Posterior cingulate gyrus (tissue), 11 donors: ENCODE measurements around the gene ELF1.
"Not testable (repeated sequence)": the region's sequence is repeated elsewhere in the genome, so short reads cannot be mapped to it uniquely, and the experiment has no call there.

Experiments used
- DNase-seq, 10 donors: peaks; one replicate each; pipeline versions ENCODE4 v3.0.0 to v3.0.0-alpha.2; 2020 to 2021; ENCODE audit warnings: mixed read lengths in 3 of 10
- intact Hi-C: fragments of 100-400 bp; cut with DNase I; formaldehyde crosslinking; loops from one replicate; pipeline ENCODE4 v1.15.1; 2023

The ELF1 gene

DNA sequence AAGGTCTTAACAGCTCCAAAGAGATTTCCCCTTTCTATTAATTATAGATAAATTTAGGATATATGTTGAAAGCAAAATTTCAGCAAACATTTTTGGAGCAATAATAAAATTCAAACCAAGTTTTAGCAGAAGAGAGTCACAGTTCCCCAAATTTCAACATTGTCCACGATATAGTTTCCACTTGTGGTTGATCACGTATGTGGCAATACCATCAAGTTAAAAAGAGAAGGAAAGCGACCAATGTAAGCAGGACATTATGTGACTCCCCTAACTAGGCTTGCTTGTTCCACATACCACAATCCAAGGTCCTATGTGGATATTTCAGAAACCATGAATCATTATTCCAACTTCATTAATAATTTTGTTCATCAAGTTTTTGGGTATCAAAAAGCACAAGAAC lies 52.8 kb downstream of the ELF1 start:
- DNase-seq = no peak
- intact Hi-C loops = no loop called here

DNA sequence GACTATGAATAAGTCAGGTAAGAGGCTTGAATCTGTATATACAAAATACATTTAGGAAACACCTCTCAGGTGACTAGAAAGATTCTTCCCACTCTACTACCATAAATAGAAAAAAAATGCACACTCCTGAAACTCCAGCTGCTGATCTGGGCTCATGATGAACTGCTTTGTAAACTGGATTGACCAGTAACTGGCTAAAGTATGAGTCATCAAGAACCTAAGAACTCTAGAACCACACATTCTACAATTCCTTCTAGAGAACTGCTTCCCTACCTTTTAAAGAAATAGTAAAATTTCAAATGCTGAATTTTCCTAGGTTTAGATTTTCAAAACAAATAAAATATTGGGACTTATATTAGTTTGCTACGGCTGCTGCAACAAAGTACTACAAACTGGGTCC lies 55.2 kb downstream of the ELF1 start:
- no peak for DNase-seq
- intact Hi-C loops = no loop called here

DNA sequence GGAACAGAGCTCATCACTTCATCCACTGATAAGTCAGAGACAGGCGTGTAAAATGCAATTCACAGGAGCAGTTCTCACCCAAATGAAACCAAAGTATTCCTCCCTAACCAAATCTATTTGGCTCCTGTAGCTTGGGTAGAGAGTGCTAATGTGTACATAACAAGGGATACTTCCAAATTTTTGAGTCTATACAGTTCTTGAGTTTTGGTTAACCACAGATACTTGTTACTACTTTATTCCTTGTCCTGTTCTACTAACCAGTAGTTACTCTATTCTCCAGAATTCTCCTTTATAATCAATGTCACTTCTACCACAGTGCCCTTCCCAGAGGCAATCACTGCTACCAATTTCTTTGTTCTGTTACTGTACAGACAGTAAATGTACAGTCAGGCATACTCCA lies 57.3 kb downstream of the ELF1 start:
- intact Hi-C loops = no loop called here
- no peak for DNase-seq

DNA sequence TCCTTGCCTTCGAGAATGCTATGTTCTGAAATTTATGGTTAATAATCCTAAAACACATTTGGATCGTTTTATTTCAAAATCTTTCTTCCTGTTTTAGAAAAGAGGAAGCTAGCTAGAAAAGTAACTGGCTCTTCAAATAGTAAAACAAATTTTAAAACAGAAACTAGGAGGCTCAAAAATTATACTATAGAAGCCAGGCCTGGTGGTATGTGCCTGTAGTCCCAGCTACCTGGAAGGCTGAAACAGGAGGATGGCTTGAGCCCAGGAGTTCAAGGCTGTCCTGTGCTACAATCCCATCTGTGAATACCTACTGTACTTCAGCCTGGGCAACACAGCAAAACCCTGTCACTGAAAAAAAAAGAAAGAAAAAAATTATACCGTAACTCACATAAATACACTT lies 57.9 kb downstream of the ELF1 start:
- DNase-seq = no peak
- intact Hi-C loops = no loop called here

DNA sequence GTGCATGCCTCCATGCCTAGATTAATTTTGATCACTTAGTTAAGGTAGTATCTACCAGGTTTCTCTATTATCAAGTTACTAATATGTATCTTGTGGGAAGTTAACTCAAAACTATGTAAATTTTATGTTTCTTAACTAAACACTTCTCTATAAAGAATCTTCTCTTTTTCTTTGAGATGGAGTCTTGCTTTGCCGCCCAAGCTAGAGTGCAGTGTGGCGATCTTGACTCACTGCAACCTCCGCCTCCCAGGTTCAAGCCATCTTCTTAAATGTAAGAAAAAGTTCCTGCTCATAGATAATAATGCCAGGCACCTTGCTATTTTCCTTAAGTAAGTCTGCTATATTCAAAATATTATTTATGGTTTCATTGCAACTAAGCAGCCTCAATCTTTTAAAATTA lies 58.4 kb downstream of the ELF1 start:
- no peak for DNase-seq
- intact Hi-C loops = no loop called here

DNA sequence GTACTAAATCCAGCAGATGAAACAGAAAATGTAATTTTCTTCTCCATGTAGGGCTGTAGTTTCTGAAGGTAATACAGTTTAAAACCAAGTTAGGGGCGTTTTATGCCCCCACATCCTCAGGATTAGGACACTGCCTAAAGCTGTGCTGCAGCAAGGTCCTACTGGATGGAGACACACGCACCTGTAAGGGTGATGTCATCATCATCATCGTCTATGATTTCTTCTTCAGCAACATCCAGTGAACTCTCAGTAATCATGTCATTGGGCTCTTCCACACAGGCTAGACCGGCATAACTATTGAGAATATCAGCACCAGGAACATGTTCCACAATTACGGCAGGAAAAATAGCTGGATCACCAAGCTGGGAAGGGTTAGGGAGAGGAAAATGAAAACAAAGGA lies 60.5 kb downstream of the ELF1 start:
- no peak for DNase-seq
- intact Hi-C loops = no loop called here

DNA sequence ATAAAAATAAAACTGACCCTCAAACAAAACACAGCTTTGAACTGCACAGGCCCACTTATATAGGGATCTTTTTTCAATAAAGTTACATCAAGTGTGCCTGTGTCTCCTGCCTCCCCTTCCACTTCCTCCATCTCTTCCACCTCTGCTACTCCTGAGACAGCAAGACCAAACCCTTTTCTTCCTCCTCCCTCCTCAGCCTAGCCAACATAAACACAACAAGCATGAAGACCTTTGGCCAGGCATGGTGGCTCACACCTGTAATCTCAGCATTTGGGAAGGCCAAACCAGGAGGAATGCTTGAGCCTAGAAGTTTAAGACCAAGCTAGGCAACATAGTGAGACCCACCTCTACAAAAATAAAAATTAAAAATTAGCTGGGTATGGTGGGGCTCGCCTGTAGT lies 72.6 kb downstream of the ELF1 start:
- intact Hi-C loops = no loop called here
- no peak for DNase-seq

DNA sequence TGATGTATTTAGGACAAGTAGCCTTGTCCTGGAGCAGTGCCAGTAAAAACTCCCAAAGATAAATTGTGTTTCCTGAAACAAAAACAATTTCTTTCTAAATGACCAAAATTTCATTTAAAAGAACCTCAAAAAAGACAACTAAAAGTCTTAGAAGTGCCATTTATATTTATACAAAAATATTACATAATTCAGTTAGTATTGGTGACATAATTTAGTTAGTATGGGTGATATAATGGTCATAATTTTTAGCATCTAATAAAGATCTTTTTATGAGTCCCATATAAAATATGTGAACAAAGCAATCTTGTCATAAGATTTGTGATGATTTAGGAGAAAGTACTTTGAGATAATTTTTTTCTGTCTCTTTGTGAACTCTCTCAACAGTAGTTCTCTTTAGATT lies 76.0 kb downstream of the ELF1 start:
- intact Hi-C loops = no loop called here
- no peak for DNase-seq

DNA sequence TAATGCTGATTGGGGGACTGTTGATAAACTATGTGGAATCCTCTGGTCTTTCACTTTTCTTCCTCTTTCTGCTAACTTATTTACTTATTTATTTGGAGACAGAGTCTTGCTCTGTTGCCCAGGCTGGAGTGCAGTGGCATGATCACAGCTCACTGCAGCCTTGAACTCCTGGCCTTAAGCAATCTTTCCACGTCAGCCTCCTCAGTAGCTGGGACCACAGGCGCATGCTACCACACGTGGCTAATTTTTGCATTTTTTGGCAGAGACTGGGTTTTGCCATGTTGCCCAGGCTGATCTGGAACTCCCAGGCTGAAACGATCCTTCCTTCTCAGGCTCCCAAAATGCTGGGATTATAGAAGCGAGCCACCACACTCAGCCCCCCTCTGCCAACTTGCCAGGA lies 77.5 kb downstream of the ELF1 start:
- intact Hi-C loops = no loop called here
- DNase-seq = no peak

DNA sequence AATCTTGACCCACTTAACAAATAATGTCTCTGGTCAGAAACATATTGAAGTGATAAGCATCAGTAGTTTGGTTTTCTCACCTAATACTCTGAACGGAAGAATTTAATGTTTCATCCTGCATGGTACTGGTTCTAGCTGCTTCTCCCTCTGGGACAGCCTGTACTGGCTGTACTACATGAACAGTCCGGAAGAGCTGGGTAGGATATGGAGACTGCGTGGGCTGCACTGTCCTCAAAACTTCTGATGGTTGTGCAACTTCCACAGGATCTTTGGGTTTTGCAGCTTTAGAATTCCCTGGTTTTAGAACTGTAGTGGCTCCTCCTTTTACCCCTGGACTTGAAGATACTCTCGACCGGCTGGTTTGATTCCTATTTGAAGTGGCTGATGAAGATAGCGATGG lies 78.3 kb downstream of the ELF1 start:
- intact Hi-C loops = no loop called here
- no peak for DNase-seq

DNA sequence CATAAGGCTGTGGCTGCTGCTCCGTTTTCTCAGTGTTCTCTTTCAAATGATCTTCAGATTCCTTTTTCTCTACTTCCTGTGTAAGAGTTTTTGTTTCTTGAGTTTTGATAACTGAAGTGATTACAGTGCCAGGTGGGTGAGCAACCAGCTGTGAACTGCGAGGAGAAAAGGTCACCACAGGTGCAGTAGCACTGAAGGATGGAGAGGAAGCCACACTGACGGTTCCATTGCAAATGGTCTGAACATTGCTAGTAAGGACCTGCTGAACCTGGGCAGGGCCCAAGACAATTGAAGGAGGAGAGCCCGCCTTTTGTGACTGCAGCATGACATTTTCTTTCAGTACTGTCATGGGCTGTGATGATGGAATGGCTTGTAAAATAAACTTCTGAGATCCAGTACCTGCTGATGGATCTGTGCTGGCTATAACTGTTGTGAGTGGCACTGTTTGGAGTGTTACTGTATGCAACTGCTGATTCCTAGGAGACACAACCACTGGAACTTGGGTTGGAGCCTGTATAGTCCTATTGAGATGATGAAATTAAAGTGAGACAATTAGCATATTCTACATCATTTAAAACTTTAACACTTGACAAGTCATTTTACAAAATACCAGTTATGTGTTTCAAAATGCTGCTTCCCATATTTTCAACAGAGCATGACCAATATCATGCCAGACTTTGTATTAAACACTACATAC lies 85.5 kb downstream of the ELF1 start:
- intact Hi-C loops = no loop called here
- DNase-seq = no peak

DNA sequence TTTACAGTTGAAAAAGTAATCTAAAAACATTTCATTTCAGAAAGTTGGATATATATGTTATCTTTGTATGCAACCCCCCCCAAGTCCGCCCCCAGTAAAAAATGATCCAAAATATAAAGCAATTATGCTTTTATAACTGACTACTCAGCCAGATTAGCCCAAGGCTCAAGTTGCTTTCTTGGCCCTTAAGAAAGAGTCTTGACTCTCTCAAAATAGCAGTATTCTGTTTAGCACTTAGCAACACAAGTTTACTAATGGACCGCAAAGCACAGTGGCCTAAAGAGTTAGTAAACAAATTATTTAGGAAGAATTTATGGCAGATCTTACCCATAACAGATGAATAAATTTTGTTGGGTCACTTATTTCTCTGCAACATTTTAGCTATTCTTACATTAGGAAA lies 86.9 kb downstream of the ELF1 start:
- intact Hi-C loops = no loop called here
- DNase-seq = no peak

DNA sequence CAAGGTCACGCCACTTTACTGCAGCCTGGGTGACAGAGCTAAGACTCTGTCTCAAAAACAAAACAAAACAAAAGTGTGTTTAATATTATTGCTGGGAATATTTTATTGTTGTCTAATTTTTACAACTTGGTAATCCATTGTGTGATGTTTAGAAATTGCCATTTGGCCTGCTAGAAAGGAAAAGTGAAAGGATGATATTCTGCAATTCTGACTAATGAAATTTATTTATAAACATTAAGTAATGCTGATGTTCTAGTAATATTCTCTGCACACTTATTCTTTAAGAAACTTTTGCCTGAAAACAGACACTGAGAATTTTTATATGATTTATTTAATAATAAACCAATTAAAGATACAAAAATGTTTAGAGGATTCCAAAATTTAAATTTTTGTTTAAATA lies 87.4 kb downstream of the ELF1 start:
- intact Hi-C loops = no loop called here
- DNase-seq = no peak

DNA sequence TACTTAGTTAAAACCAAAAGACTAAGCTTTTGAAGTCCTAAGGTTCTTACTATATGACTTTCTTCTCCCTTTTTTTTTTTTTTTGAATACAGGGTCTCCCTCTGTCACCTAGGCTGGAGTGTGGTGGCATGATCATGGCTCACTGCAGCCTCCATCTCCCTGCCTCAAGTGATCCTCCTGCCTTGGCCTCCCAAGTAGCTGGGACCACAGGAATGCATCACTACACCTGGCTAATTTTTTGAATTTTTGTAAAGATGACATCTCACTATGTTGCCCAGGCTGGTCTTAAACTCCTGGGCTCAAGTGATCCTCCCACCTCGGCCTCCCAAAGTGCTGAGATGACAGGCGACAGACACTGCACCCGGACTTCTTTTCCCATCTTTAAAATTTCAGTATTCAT lies 89.2 kb downstream of the ELF1 start:
- DNase-seq, intact Hi-C loops: not testable (repeated sequence)

DNA sequence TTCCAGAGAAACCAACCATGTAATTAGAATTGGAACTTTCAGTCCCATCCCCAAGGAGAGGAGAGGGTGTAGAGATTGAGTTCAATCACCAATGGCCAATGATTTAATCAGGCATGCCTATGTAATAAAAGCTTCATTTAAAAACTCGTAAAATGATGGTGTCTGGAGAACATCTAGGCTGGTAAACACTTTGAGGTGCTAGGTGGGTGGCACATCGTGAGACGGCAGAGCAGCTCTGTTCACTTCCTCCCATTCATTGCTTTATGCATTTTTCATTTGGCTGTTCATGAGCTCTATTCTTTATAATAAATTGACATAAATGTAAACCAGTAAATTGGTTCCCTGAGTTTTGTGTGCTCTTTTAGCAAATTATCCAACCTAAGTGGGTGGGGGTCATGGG lies 90.1 kb downstream of the ELF1 start:
- intact Hi-C loops = no loop called here
- no peak for DNase-seq

DNA sequence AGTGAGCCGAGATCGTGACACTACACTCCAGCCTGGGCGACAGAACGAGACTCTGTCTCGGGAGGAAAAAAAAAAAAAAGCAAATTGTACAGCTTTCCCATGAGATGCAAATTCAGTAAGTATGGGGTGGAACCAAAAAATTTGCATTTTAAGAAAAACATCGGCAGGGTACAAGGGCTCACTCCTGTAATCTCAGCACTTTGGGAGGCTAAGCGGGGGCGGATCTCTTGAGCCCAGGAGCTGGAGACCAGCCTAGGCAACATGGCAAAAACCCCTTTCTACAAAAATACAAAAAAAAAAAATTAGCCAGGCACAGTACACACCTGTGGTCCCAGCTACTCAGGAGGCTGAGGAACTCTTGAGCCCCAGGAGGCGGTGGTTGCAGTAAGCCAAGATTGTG lies 91.2 kb downstream of the ELF1 start:
- intact Hi-C loops = no loop called here

DNA sequence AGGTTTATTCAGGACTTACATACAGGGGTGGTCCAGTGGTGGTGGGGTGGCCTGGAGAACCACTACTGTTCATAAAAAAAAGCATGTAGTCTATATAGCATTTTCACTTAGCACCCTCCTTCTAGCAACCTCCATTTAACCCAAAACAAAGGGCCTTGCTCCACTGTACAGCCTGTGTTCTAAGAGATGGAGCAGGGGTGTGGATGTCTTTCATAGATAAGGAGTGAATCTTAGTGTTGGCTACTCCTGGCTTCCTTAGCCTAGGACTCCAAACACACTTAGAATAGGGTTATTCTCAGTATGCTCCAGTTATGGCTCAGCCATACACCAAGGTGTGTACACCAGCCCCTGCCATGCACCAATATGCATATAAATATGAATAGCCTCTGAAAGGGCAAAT lies 95.2 kb downstream of the ELF1 start:
- DNase-seq = no peak
- intact Hi-C loops = loop anchor here (5.0 kb wide), 2 partner anchors 138 to 152 kb away; partner anchors contain the start of genes MRPS31 and WBP4

More for the DNA sequence above, 91.2 kb downstream of the ELF1 start:
- DNase-seq = no peak

DNA sequence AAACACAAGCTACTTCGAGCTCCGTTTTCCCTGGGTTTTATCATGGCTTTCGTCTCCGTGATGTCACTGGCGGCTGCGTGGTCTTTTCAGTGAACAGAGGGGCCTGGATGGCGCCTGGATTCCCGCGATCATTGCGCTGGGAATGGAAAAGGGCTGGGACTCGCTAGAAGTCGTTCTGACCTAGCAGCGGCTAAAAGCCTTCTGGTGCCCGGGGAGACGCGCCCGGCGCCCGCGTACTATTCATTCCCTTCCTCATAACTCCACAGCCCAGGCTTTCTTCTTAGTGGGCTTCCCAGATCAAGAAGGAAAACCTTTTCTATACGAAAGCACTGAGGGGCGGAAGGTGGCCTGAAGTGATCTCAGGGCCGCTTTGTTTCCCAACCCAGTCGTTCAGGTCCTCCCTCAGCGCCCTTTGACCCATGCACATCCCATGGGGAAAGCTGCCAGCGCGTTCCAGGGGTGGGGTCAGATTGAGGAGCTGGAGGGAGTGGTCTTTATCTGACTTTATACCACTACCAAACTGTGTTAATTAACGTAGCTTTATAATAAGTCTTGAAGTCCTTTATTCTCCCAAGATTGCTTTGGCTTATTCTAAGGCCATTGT lies 96.6 kb downstream of the ELF1 start:
- intact Hi-C loops = loop anchor here (5.0 kb wide), 2 partner anchors 140 to 150 kb away; partner anchors contain the start of genes MRPS31 and WBP4
- no peak for DNase-seq

DNA sequence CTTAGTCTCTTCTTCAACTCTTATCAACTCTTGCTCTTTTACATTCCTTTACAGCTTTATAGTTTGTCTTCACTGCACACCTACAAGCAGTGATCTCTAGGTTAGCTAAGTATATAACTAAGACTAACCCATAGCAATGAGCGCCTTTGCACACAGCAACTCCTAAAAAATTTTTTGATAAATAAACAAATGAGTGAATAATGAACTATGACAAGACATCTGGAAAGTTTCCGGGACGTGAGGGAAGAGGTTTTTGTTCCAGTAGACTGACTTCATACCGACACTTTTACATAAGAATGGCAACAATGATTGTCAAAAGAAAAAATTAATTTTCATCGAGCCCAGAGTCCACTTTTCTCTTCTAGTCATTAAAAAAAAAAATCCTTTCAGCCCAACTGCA lies 98.3 kb downstream of the ELF1 start:
- intact Hi-C loops = loop anchor here (2.0 to 5.0 kb wide), 3 partner anchors 141 to 212 kb away; partner anchors contain the start of genes KBTBD6, MRPS31 and WBP4
- no peak for DNase-seq

DNA sequence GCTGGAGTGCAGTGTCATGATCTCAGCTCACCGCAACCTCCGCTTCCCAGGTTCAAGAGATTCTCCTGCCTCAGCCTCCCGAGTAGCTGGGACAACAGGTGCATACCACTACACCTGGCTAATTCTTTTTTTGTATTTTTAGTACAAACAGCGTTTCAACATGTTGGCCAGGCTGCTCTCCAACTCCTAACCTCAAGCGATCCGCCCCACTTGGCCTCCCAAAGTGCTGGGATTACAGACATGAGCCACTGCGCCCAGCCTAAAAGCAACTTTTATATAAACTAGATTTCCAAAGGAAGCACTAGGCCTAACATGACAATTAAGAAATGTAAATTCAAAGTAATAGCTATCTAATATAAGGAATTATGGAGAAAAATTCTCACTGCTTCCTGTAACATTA lies 99.2 kb downstream of the ELF1 start:
- not testable (repeated sequence) for DNase-seq
- intact Hi-C loops = loop anchor here (2.0 to 5.0 kb wide), 3 partner anchors 142 to 213 kb away; partner anchors contain the start of genes KBTBD6, MRPS31 and WBP4

DNA sequence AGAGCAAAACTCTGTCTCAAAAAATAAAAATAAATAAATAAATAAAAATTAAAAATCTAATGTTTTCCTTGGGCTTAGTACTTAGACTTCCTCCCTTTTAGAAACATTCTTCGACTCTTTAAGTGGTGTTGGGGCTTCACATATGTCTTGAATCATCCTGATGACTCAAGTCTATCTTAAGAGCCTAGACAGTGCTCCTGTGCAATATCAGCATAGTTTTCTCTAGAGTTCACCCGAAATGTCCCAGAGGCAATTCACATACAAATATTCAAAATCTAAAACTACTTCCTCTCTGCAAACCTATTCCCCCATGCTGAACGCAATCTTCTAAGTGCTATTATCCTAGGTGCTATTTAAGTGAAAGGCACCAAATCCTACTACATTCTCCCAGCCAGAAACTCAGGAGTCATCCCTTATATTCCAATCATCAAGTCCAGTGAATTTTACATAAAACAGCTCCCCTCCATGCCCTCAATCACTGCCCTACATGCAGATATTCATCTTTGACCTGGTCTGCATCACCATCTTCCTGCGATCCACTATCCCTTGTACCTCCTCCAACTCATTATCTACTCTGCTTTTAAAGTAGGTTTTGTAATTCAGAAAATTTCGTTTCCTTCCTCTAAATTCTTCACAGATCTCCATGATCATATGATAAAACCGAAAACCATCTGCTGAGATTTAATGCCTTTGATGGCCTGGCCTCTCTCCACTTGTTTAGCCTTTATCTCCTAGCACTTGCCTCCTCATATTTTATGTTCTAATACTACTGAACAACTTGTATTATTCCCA lies 102.7 kb downstream of the ELF1 start:
- DNase-seq = no peak
- intact Hi-C loops = no loop called here

DNA sequence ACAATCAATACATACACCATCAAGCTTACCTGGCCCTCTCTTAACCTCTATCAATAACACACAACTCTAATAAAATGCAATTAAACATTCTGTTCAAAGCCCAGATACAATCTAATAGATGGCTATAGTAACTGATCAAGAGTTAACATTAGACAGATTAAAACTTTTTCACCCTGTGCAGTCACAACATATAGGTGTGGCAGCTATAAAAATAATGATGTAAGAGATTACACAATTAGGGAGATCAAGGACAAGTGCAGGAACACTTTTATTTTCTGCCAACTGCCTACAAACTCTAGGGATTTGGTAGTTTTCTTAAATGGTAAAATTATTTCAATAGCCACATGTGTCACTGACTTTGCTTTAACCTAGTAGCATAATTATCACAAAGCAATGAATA lies 104.3 kb downstream of the ELF1 start:
- DNase-seq, intact Hi-C loops: not testable (repeated sequence)
